Sigmoid colon (tissue), 4 donors: ENCODE data around the gene P2RY12.

Experiments used
- POLR2AphosphoS5 ChIP-seq, 4 donors: sonication (generic); formaldehyde crosslinking; IDR thresholded peaks; one replicate each; pipeline ENCODE4 v1.6.1; 2017; ENCODE audit warnings: antibody characterized with exemption in 4 of 4
- TF ChIP-seq, protein P1 (sequence below), 4 experiments: fragments of 450-650 bp in 3 of 4; fragments of 200-600 bp in 1 of 4; IDR thresholded peaks; one replicate each; pipeline ENCODE4 v1.5.1; 2016 to 2019; ENCODE audit warnings: antibody characterized with exemption in 4 of 4, mild to moderate bottlenecking in 3 of 4, moderate library complexity in 2 of 4

DNA sequence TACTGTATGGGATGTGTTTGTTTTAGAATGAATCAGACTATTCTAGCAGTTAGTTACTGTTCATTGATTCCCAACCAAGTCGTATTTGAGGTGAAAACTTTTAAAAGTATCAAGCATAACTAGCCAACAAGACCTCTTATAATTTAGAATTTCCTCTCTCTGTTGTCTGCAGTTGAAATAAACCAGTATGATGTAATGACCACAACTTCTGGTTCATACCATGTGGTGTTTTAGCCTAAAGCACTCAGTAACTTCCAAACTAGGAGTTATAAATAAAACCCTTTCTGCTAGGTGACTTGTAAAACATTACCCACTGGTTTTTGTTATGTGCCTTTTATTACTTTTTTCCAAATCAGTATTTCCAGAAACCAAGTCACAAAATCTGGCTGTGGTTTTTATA, 19.8 kb upstream of the P2RY12 start:
- TF ChIP-seq, protein P1, sequence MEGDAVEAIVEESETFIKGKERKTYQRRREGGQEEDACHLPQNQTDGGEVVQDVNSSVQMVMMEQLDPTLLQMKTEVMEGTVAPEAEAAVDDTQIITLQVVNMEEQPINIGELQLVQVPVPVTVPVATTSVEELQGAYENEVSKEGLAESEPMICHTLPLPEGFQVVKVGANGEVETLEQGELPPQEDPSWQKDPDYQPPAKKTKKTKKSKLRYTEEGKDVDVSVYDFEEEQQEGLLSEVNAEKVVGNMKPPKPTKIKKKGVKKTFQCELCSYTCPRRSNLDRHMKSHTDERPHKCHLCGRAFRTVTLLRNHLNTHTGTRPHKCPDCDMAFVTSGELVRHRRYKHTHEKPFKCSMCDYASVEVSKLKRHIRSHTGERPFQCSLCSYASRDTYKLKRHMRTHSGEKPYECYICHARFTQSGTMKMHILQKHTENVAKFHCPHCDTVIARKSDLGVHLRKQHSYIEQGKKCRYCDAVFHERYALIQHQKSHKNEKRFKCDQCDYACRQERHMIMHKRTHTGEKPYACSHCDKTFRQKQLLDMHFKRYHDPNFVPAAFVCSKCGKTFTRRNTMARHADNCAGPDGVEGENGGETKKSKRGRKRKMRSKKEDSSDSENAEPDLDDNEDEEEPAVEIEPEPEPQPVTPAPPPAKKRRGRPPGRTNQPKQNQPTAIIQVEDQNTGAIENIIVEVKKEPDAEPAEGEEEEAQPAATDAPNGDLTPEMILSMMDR (IDR thresholded peaks at IDR 0.05) = no peak
- peak in 3 of 4 donors; percentile 28 to 71 (median 40) for TF ChIP-seq POLR2AphosphoS5 (IDR thresholded peaks at IDR 0.05)
